ENCODE data around the gene ACTL7B.

DNA sequence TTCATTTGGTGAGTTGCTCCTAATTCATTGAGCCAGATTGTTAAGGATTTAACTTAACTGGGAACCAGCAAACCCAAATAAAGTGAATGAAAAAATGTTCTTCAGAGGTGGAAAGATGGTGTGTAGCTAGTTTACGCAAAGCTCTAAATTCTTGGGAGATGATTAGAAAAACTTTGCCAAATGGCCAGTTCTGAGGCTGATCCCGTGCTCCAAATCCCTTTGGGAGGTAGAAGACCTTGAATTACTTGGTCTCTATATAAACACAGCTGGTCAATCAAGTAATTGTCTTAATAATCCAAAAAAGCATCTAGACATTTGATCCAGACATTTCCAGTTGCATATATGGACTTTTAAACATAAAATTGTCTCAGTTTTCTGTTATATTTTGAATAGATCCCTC is 11.4 kb downstream of the ACTL7B start:
- TF ChIP-seq, protein P1, sequence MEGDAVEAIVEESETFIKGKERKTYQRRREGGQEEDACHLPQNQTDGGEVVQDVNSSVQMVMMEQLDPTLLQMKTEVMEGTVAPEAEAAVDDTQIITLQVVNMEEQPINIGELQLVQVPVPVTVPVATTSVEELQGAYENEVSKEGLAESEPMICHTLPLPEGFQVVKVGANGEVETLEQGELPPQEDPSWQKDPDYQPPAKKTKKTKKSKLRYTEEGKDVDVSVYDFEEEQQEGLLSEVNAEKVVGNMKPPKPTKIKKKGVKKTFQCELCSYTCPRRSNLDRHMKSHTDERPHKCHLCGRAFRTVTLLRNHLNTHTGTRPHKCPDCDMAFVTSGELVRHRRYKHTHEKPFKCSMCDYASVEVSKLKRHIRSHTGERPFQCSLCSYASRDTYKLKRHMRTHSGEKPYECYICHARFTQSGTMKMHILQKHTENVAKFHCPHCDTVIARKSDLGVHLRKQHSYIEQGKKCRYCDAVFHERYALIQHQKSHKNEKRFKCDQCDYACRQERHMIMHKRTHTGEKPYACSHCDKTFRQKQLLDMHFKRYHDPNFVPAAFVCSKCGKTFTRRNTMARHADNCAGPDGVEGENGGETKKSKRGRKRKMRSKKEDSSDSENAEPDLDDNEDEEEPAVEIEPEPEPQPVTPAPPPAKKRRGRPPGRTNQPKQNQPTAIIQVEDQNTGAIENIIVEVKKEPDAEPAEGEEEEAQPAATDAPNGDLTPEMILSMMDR (IDR thresholded peaks at IDR 0.05; ENCODE audit: low read depth, low read length): no peak
- TF ChIP-seq EZH2phosphoT487 (IDR thresholded peaks at IDR 0.05; ENCODE audit: low read depth): no peak

All from OCI-LY3 (cell line).